Brain microvascular endothelial cell (primary cell): ENCODE data around the gene MGMT.

ENCODE experiments used
- DNase-seq: peaks from one replicate; pipeline ENCODE4 v3.0.0-alpha.2; 2020
- H3K27ac ChIP-seq: fragments of 250-450 bp; sonication (Bioruptor Pico); 2 replicates; pipeline ENCODE4 v1.5.1; 2020; ENCODE audit warnings: mild to moderate bottlenecking, moderate library complexity
- H3K27me3 ChIP-seq: fragments of 250-450 bp; sonication (Bioruptor Pico); replicated peaks from 2 replicates; pipeline ENCODE4 v1.5.1; 2020; ENCODE audit warnings: mild to moderate bottlenecking
- H3K36me3 ChIP-seq: fragments of 250-450 bp; sonication (Bioruptor Pico); replicated peaks from 2 replicates; pipeline ENCODE4 v1.5.1; 2020; ENCODE audit warnings: mild to moderate bottlenecking
- H3K4me3 ChIP-seq: 2 replicates; pipeline ENCODE4 v1.5.1; 2011; ENCODE audit warnings: low read depth, mild to moderate bottlenecking, control low read depth, low read length, moderate library complexity
- CTCF ChIP-seq: IDR thresholded peaks from 2 replicates; pipeline ENCODE4 v1.5.1; 2011; ENCODE audit warnings: low read depth, mild to moderate bottlenecking, moderate library complexity, low read length, control low read depth, inconsistent platforms; ENCODE audit errors: missing control alignments
- in situ Hi-C: cut with HindIII; loops from 2 replicates; pipeline ENCODE4 v1.10.0; 2017; ENCODE audit warnings: low sequenced_read_pairs, low pct_ligation_motif_present

The MGMT gene

GRCh38 chr10:129523723-129524316 is 56.8 kb downstream of the MGMT start:
- Histone ChIP-seq H3K4me3 (no peak overlapping the region), H3K27ac (no peak overlapping the region), H3K36me3 (no peaks in the 10 kb centered on the region), H3K27me3 (no peaks in the 10 kb centered on the region)
- no peak for TF ChIP-seq CTCF
- in situ Hi-C loops: no loop called here
- DNase-seq: no peak

GRCh38 chr10:129524936-129525335 is 57.9 kb downstream of the MGMT start:
- H3K4me3 ChIP-seq: no peak overlapping the region
- H3K27ac ChIP-seq: no peak overlapping the region
- H3K27me3 ChIP-seq: no peaks in the 10 kb centered on the region
- no peaks in the 10 kb centered on the region for H3K36me3 ChIP-seq
- no peak for DNase-seq
- no peak for TF ChIP-seq CTCF
- in situ Hi-C loops: no loop called here

GRCh38 chr10:129525401-129525801 is 58.4 kb downstream of the MGMT start:
- Histone ChIP-seq H3K36me3 (no peaks in the 10 kb centered on the region), H3K4me3 (no peak overlapping the region), H3K27me3 (no peaks in the 10 kb centered on the region), H3K27ac (no peak overlapping the region)
- peak; percentile 24 for DNase-seq
- no peak for TF ChIP-seq CTCF
- in situ Hi-C loops: no loop called here

- no peak for DNase-seq
- no peak overlapping the region for H3K4me3 ChIP-seq
- TF ChIP-seq CTCF: no peak
- H3K27ac ChIP-seq: no peak overlapping the region
- H3K36me3 ChIP-seq: no peaks in the 10 kb centered on the region
- H3K27me3 ChIP-seq: no peaks in the 10 kb centered on the region
- in situ Hi-C loops: no loop called here
Observed at GRCh38 chr10:129526943-129527342, 59.9 kb downstream of the MGMT start.

- Histone ChIP-seq H3K27me3 (no peaks in the 10 kb centered on the region), H3K4me3 (no peak overlapping the region), H3K27ac (no peak overlapping the region), H3K36me3 (no peaks in the 10 kb centered on the region)
- in situ Hi-C loops: no loop called here
- no peak for TF ChIP-seq CTCF
- DNase-seq: no peak
Observed at GRCh38 chr10:129528376-129528978, 61.4 kb downstream of the MGMT start.

- TF ChIP-seq CTCF: no peak
- Histone ChIP-seq H3K36me3 (no peaks in the 10 kb centered on the region), H3K4me3 (no peak overlapping the region), H3K27me3 (no peaks in the 10 kb centered on the region), H3K27ac (no peak overlapping the region)
- in situ Hi-C loops: no loop called here
- no peak for DNase-seq
Observed at GRCh38 chr10:129530581-129530980, 63.5 kb downstream of the MGMT start.
